Adrenal gland (tissue), 5 donors: Measurements from ENCODE around the gene CLASP1.
"Not testable (repeated sequence)": the region's sequence is repeated elsewhere in the genome, so short reads cannot be mapped to it uniquely, and the experiment has no call there.

ENCODE experiments used
- POLR2A ChIP-seq, 2 donors: fragments of 450-650 bp; IDR thresholded peaks; one replicate each; pipeline ENCODE4 v1.6.1; 2017; ENCODE audit warnings: antibody characterized with exemption in 2 of 2, mild to moderate bottlenecking in 2 of 2, moderate library complexity in 1 of 2
- TF ChIP-seq, protein P1 (sequence below), 6 experiments: fragments of 450-650 bp in 4 of 6; fragments of 200-600 bp in 2 of 6; sonication (generic) in 1 of 6; IDR thresholded peaks; 1 replicate in 5 of 6; 2 replicates in 1 of 6; pipeline versions ENCODE4 v1.5.1 to v1.8.0; 2016 to 2021; ENCODE audit warnings: antibody characterized with exemption in 6 of 6, mild to moderate bottlenecking in 2 of 6, moderate library complexity in 1 of 6
- donor health status: DM: no; HTN: no; CAD: no.

- TF ChIP-seq, protein P1, sequence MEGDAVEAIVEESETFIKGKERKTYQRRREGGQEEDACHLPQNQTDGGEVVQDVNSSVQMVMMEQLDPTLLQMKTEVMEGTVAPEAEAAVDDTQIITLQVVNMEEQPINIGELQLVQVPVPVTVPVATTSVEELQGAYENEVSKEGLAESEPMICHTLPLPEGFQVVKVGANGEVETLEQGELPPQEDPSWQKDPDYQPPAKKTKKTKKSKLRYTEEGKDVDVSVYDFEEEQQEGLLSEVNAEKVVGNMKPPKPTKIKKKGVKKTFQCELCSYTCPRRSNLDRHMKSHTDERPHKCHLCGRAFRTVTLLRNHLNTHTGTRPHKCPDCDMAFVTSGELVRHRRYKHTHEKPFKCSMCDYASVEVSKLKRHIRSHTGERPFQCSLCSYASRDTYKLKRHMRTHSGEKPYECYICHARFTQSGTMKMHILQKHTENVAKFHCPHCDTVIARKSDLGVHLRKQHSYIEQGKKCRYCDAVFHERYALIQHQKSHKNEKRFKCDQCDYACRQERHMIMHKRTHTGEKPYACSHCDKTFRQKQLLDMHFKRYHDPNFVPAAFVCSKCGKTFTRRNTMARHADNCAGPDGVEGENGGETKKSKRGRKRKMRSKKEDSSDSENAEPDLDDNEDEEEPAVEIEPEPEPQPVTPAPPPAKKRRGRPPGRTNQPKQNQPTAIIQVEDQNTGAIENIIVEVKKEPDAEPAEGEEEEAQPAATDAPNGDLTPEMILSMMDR (IDR thresholded peaks at IDR 0.05) = not testable (repeated sequence)
- TF ChIP-seq POLR2A (IDR thresholded peaks at IDR 0.05) = not testable (repeated sequence)
These were observed 335.6 kb downstream of the CLASP1 start for GRCh38 chr2:121313701-121314100.
